ENCODE results near the gene GDAP1L1.

GRCh38 chr20:44304383-44304782 lies 57.3 kb downstream of the GDAP1L1 start:
- TF ChIP-seq POLR2A (IDR thresholded peaks at IDR 0.05) = no peak
- no peak for TF ChIP-seq CTCF (IDR thresholded peaks at IDR 0.05)

Measured in body of pancreas (tissue), 4 donors.